BE2C (cell line): Measurements from ENCODE around the gene TSPAN31.
A peak's percentile ranks its signal among the peaks of the same experiment; 100 is the strongest.

Experiments
- DNase-seq: peaks from one replicate; pipeline ENCODE4 v3.0.0-alpha.2; 2020
- H3K27me3 ChIP-seq: fragments of 250-450 bp; sonication (Bioruptor Pico); 2 replicates; pipeline ENCODE4 v1.5.1; 2020; ENCODE audit warnings: mild to moderate bottlenecking
- H3K36me3 ChIP-seq: fragments of 250-450 bp; sonication (Bioruptor Pico); 2 replicates; pipeline ENCODE4 v1.5.1; 2020; ENCODE audit warnings: mild to moderate bottlenecking
- H3K4me1 ChIP-seq: fragments of 250-450 bp; sonication (Bioruptor Pico); 2 replicates; pipeline ENCODE4 v1.5.1; 2020
- H3K4me3 ChIP-seq: 2 replicates; pipeline ENCODE4 v1.5.1; 2011; ENCODE audit warnings: low read depth, low read length
- H3K9me3 ChIP-seq: fragments of 250-450 bp; sonication (Bioruptor Pico); 2 replicates; pipeline ENCODE4 v1.5.1; 2020
- CTCF ChIP-seq: IDR thresholded peaks from 2 replicates; pipeline ENCODE4 v1.5.1; 2012; ENCODE audit warnings: mild to moderate bottlenecking, low read depth, low read length

The TSPAN31 gene

DNA sequence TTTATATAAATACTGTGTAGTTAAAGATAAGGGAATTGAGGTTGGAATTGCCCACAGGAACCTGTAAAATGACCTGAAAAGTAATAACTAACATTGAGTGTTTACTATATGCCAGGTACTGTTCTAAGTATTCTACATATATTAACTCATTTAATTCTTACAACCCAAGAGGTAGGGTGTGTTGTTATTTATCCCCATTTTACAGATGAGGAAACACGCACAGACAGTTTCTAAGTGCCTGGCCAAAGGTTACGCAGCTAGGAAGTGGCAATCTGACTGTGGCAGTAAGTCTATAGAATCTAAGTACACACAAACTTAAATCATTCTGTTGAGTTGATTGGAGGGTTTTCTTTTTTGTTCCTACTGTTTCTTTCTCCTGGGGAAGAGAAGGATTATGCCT is 1.1 kb upstream of the TSPAN31 start:
- peaks cover 3% of the 10 kb centered on the region; the same call in 1 of the 2 replicates for H3K4me1 ChIP-seq

DNA sequence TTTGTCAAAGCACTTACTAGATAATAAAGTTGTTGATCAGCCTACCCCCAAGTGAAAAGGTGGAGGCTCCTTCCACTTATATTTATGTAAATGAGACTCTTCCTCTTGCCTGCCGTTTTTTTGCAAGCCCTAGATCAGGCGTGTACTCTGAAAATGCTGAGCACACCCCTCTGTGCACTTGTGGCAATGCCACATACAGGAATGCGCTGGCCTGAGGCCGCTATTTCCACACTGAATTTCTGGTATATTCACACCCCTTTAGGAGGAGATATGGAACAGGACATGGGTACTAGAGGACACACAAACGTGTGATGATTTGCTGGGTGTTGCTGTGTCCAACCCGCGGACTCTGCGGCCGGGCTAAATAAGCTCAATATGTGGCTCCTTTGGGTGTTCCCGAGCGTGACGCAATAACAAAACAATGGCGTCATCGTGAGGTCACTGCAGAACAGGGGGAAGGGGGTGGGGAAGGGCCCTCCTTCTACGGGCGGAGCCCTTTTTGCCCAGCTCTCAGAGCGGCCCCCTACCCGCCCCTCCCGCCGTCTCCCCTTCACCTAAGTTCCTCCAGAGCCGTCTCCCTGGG is 554 bp upstream of the TSPAN31 start:
- peaks cover 29% of the 10 kb centered on the region for H3K36me3 ChIP-seq
- TF ChIP-seq CTCF = no peak
- peaks cover 3% of the 10 kb centered on the region; the same call in 1 of the 2 replicates for H3K4me1 ChIP-seq
- peaks cover 16% of the 10 kb centered on the region for H3K27me3 ChIP-seq
- peak; percentile 68 for DNase-seq
- no peaks in the 10 kb centered on the region for H3K9me3 ChIP-seq
- H3K4me3 ChIP-seq = peak overlapping the region; percentile 96

More for the DNA sequence above, 1.1 kb upstream of the TSPAN31 start:
- TF ChIP-seq CTCF = no peak
- H3K36me3 ChIP-seq = peaks cover 24% of the 10 kb centered on the region
- H3K27me3 ChIP-seq = peaks cover 20% of the 10 kb centered on the region
- no peak overlapping the region for H3K4me3 ChIP-seq
- no peaks in the 10 kb centered on the region for H3K9me3 ChIP-seq
- no peak for DNase-seq

DNA sequence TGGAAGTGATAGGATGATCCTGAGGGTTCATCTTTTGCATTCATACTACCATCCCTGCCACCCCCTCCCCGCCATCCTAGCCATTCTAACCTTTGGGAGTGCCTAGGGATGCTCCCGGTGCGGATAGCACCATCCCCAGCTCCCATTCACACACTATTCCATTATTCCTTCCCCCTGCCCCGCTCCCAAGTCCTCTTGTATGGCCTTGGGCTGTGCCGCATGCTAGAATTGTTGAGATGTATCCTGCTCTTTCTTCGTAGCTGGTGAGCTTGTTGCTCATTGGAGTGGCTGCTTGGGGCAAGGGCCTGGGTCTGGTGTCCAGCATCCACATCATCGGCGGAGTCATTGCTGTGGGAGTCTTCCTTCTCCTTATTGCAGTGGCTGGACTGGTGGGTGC is 644 bp downstream of the TSPAN31 start:
- no peaks in the 10 kb centered on the region for H3K9me3 ChIP-seq
- peak overlapping the region; percentile 96 for H3K4me3 ChIP-seq
- peaks cover 39% of the 10 kb centered on the region for H3K36me3 ChIP-seq
- H3K4me1 ChIP-seq = peaks cover 3% of the 10 kb centered on the region; the same call in 1 of the 2 replicates
- no peak for DNase-seq
- TF ChIP-seq CTCF = no peak
- H3K27me3 ChIP-seq = peaks cover 6% of the 10 kb centered on the region; the same call in 1 of the 2 replicates

DNA sequence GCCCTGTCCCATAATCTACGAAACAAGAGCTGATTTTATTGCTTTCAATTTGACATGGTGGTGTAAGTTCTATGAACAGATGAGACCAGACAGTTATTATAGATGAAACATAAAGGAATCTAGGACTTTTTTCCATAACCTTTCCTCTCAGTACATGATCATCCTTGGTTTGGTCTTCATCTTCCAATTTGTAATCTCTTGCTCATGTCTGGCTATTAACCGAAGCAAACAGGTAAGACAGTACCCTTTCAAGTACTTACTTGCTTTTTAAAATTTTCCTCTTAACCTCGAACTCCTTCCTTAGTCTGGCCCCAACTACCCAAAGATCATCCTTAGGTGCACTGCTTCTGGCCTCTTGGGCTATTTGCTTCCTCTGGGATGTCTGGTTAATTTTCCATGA is 1.2 kb downstream of the TSPAN31 start:
- no peak for DNase-seq
- Histone ChIP-seq H3K4me1 (peaks cover 3% of the 10 kb centered on the region; the same call in 1 of the 2 replicates), H3K9me3 (no peaks in the 10 kb centered on the region), H3K27me3 (peaks cover 1% of the 10 kb centered on the region; the same call in 1 of the 2 replicates), H3K4me3 (peak overlapping the region; percentile 96), H3K36me3 (peaks cover 44% of the 10 kb centered on the region)
- TF ChIP-seq CTCF = no peak

- H3K27me3 ChIP-seq = no peaks in the 10 kb centered on the region
- peaks cover 48% of the 10 kb centered on the region for H3K36me3 ChIP-seq
- no peak for TF ChIP-seq CTCF
- peaks cover 7% of the 10 kb centered on the region for H3K4me1 ChIP-seq
- DNase-seq = no peak
- H3K9me3 ChIP-seq = no peaks in the 10 kb centered on the region
- H3K4me3 ChIP-seq = no peak overlapping the region
Observed at GRCh38 chr12:57749061-57749460, 4.2 kb downstream of the TSPAN31 start.
